HepG2 (cell line): Measurements from ENCODE around the gene ADSL. TPM values are rescaled to one million over a fixed set of nuclear protein-coding genes. Genes with fewer than 3 reads are reported as not detected.

ENCODE experiments used
- ATAC-seq: fragments of 200-7000 bp; cut with Tn5 transposase; 3 replicates; pipeline ENCODE4 v1.9.1; 2020; ENCODE audit warnings: mild to moderate bottlenecking, moderate library complexity
- BruUV-seq: library from RNA; stranded (reverse); fragments of 400-500 nt; replicated peaks from 2 replicates; lab custom pipeline; 2021; lab: Mats Ljungman, UMichigan
- CTCF ChIA-PET: fragments of 300-600 bp; formaldehyde crosslinking; extraction: SDS; loops from one replicate; lab custom pipeline; 2021; ENCODE audit warnings: low total read pairs, inconsistent platforms, low intra/inter-chr PET ratio; lab: Yijun Ruan, JAX
- POLR2A ChIA-PET: fragments of 350-600 bp; sonication (Branson Sonifier 250); formaldehyde crosslinking; loops from one replicate; lab custom pipeline; 2020; ENCODE audit warnings: antibody characterized with exemption, inconsistent platforms; lab: Yijun Ruan, JAX
- DNase-seq: peaks from one replicate; pipeline ENCODE4 v3.0.0-alpha.2; 2015; ENCODE audit warnings: low spot score
- FAIRE-seq: peaks from 3 replicates; lab custom pipeline; 2011; peaks lifted over from hg19 to GRCh38; lab: Jason Lieb, UNC
- H2AFZ ChIP-seq: one replicate; pipeline ENCODE4 v1.6.1; 2011; ENCODE audit warnings: low read length, inconsistent platforms
- H3K27ac ChIP-seq: fragments of 300-600 bp; 3 replicates; pipeline ENCODE4 v1.8.0; 2011; ENCODE audit warnings: mixed run types, mild to moderate bottlenecking, mixed read lengths, low read length, inconsistent platforms; ENCODE audit not compliant: insufficient read depth; ENCODE audit errors: extremely low read length
- H3K27me3 ChIP-seq, 2 experiments: fragments of 200-600 bp in 1 of 2; 2 replicates in 1 of 2; 3 replicates in 1 of 2; pipeline versions ENCODE4 v1.6.0 to v1.8.0; 2011; ENCODE audit warnings: low read length in 2 of 2, mild to moderate bottlenecking in 2 of 2, moderate library complexity in 2 of 2, inconsistent platforms in 1 of 2; ENCODE audit not compliant: insufficient read depth in 2 of 2, control insufficient read depth in 1 of 2
- H3K36me3 ChIP-seq, 2 experiments: fragments of 200-600 bp in 1 of 2; replicated peaks in 1 of 2; 2 replicates in 1 of 2; 3 replicates in 1 of 2; pipeline versions ENCODE4 v1.5.1 to v1.8.0; 2011; ENCODE audit warnings: low read length in 2 of 2, inconsistent platforms in 1 of 2; ENCODE audit not compliant: insufficient read depth in 2 of 2, control insufficient read depth in 1 of 2
- H3K4me1 ChIP-seq: 2 replicates; pipeline ENCODE4 v1.5.1; 2012; ENCODE audit warnings: low read length, inconsistent platforms; ENCODE audit not compliant: insufficient read depth
- H3K4me2 ChIP-seq: 2 replicates; pipeline ENCODE4 v1.6.0; 2011; ENCODE audit warnings: low read depth, low read length, inconsistent platforms
- H3K4me3 ChIP-seq, 3 experiments: fragments of 200-600 bp in 1 of 3; sonication (generic), shearing (Covaris generic) in 1 of 3; replicated peaks in 1 of 3; 2 replicates each; pipeline ENCODE4 v1.5.1; 2011 to 2016; ENCODE audit warnings: low read length in 3 of 3, inconsistent platforms in 2 of 3, low read depth in 2 of 3, mild to moderate bottlenecking in 2 of 3, control low read depth in 1 of 3, mixed read lengths in 1 of 3; ENCODE audit not compliant: insufficient read depth in 1 of 3
- H3K79me2 ChIP-seq: one replicate; pipeline ENCODE4 v1.6.1; 2011; ENCODE audit warnings: low read length, inconsistent platforms; ENCODE audit not compliant: insufficient read depth
- H3K9ac ChIP-seq: 2 replicates; pipeline ENCODE4 v1.6.0; 2011; ENCODE audit warnings: mild to moderate bottlenecking, low read depth, low read length, inconsistent platforms; ENCODE audit not compliant: insufficient read depth
- H3K9me3 ChIP-seq: 2 replicates; pipeline ENCODE4 v1.5.1; 2012; ENCODE audit warnings: mild to moderate bottlenecking, low read length
- H4K20me1 ChIP-seq: 2 replicates; pipeline ENCODE4 v1.6.0; 2011; ENCODE audit warnings: inconsistent platforms, mild to moderate bottlenecking, low read length, moderate library complexity; ENCODE audit not compliant: insufficient read depth
- GATAD1 ChIP-seq: IDR thresholded peaks from 2 replicates; pipeline ENCODE4 v1.6.1; 2016; ENCODE audit warnings: missing genetic modification reagents, missing compliant biosample characterization
- GTF2F1 ChIP-seq: fragments of 150-350 bp; IDR thresholded peaks from 2 replicates; pipeline ENCODE4 v1.6.1; 2014; ENCODE audit warnings: low read length
- MAFF ChIP-seq: IDR thresholded peaks from 2 replicates; pipeline ENCODE4 v1.6.1; 2011; ENCODE audit warnings: low read depth, low read length, improper control_type of control experiment
- MAFK ChIP-seq, 2 experiments: IDR thresholded peaks in 1 of 2; conservative IDR thresholded peaks in 1 of 2; 2 replicates each; pipeline ENCODE4 v1.6.1; 2011; ENCODE audit warnings: improper control_type of control experiment in 2 of 2, low read length in 2 of 2
- SIX4 ChIP-seq: sonication (generic); formaldehyde crosslinking; IDR thresholded peaks from 2 replicates; pipeline ENCODE4 v1.4.0; 2020; ENCODE audit warnings: missing genetic modification reagents
- TEAD3 ChIP-seq: optimal IDR thresholded peaks from 2 replicates; pipeline ENCODE3; 2016; ENCODE audit warnings: borderline replicate concordance
- ZNF460 ChIP-seq: sonication (generic); formaldehyde crosslinking; IDR thresholded peaks from 2 replicates; pipeline ENCODE4 v1.5.1; 2020; ENCODE audit warnings: missing genetic modification reagents, mild to moderate bottlenecking, borderline replicate concordance
- ZNF660 ChIP-seq: sonication (generic); formaldehyde crosslinking; IDR thresholded peaks from 2 replicates; pipeline ENCODE4 v1.5.1; 2020; ENCODE audit warnings: mild to moderate bottlenecking, low read depth, missing genetic modification reagents, borderline replicate concordance
- WGBS: methylation state at CpG from one replicate; pipeline ENCODE4 v1.1.6; 2017; ENCODE audit warnings: low lambda C conversion rate; 5-methylcytosine and 5-hydroxymethylcytosine counted together
- in situ Hi-C: cut with HindIII; loops from 2 replicates; pipeline ENCODE4 v1.10.0; 2017; ENCODE audit warnings: low pct_unique_long_range_greater_than_20kb; ENCODE audit not compliant: extremely low pct_ligation_motif_present
- intact Hi-C: fragments of 100-400 bp; cut with micrococcal nuclease; formaldehyde crosslinking; loops from one replicate; pipeline ENCODE4 v1.10.0; 2022; ENCODE audit not compliant: unreplicated experiment
- polyA plus RNA-seq, 8 experiments: library from polyadenylated mRNA; depleted of rRNA in 3 of 8; stranded (reverse) in 7 of 8; unstranded in 1 of 8; fragments of >200 nt; fragmentation: Illumina TruSeq in 4 of 8; extraction: Trizol in 4 of 8; gene quantifications; 2 replicates each; pipeline versions ENCODE4 v1.2.1 to v1.2.3, GENCODE V29; 2011 to 2016; ENCODE audit warnings: low read depth in 4 of 8, missing spikeins in 1 of 8, mixed read lengths in 1 of 8; ENCODE audit not compliant: insufficient read depth in 1 of 8
- total RNA-seq, 5 experiments: library from RNA; depleted of rRNA; stranded (reverse); fragments of >200 nt; fragmentation: Illumina TruSeq; extraction: Trizol; gene quantifications; 2 replicates each; pipeline ENCODE4 v1.2.3, GENCODE V29; 2016; ENCODE audit warnings: low read depth in 1 of 5

ADSL gene
- total and polyA plus RNA-seq, 2 of the 13 experiments (the other 11 are each of a cell fraction or from before 2014, with no cell fraction given): 123 to 174 TPM

DNA sequence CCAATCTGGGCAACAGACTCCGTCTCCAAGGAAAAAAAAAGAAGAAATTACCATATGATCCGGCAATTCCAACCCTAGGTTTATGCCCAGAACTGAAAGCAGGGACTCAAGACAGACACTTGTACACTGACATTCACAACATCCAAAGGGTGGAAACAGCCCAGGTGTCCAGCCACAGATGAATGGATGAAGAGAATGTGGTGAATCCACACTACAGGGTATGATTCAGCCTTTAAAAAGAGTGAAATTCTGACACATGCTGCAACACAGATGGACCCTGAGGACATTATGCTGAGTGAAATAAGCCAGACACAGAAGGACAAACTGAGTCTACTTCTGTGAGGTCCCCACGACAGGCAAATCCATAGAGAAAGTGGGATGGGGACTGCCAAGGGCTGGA is 68.0 kb downstream of the ADSL start:
- Histone ChIP-seq H3K4me1 (no peaks in the 10 kb centered on the region), H4K20me1 (no peaks in the 10 kb centered on the region), H3K27me3 (no peaks in the 10 kb centered on the region), H3K4me2 (no peak overlapping the region), H3K4me3 (no peak overlapping the region), H2AFZ (no peak overlapping the region), H3K9ac (no peak overlapping the region), H3K27ac (no peak overlapping the region), H3K79me2 (no peaks in the 10 kb centered on the region)
- POLR2A ChIA-PET: no interaction called here
- no TSS peak for BruUV-seq
- intact Hi-C loops (no loop called here), in situ Hi-C loops (no loop called here)
- WGBS: 97% methylated on average over 3 of the region's 3 CpGs
- DNase-seq: no peak
- ATAC-seq: no peak
- FAIRE-seq: no peak
- TF ChIP-seq GTF2F1 (no peak), TEAD3 (CRISPR knock-in tag) (no peak)
- TF ChIP-seq, all 625 proteins: peak for 0
- no peaks in the 10 kb centered on the region for H3K9me3 ChIP-seq
- peaks cover 13 to 40% of the 10 kb centered on the region in 2 experiments; a peak in 4 of 5 replicates for H3K36me3 ChIP-seq
- CTCF ChIA-PET: no interaction called here

DNA sequence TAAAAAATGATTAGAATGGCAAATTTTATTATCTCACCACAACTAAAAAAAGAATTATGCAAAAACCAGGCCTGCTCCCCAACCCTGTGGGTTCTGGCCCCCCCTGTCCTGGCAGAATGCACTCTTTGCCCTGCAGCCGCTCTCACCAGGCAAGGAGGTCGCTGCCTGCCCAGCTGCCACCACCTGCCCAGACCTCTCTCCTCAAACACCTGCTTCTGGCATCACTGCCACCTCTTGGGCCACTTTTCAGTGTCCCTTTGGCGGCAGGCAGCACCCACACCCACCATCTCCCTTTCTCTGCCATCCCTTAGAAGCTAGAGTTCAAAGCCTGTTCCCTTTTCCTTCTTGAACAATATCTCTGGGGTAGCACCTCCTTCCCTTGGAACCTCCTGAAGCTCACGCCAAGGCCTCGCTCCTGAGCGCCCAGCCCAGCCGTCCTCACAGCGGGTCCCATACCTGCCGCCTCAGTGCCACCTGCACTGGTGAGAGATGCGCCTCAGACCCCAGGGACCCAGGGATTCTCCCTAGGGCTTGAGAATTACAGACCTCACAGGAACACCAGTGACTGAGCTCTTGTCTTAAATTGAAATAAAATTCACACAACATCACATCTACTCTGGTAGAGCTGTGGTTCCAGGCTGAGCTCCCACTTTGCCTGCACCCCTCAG is 68.7 kb downstream of the ADSL start:
- no peak for ATAC-seq
- no peak overlapping the region for H3K9ac ChIP-seq
- no peaks in the 10 kb centered on the region for H3K79me2 ChIP-seq
- H3K27ac ChIP-seq: no peak overlapping the region
- H3K36me3 ChIP-seq: peaks cover 19 to 43% of the 10 kb centered on the region in 2 experiments; a peak in 4 of 5 replicates
- H3K4me2 ChIP-seq: no peak overlapping the region
- H3K9me3 ChIP-seq: no peaks in the 10 kb centered on the region
- no peak overlapping the region for H3K4me3 ChIP-seq
- no peaks in the 10 kb centered on the region for H3K27me3 ChIP-seq
- ChIA-PET CTCF (no interaction called here), POLR2A (no interaction called here)
- intact Hi-C loops (no loop called here), in situ Hi-C loops (no loop called here)
- no peaks in the 10 kb centered on the region for H3K4me1 ChIP-seq
- no peak for FAIRE-seq
- WGBS: 97% methylated on average over 10 of the region's 10 CpGs
- TF ChIP-seq GATAD1 (no peak), ZNF660 (no peak), MAFF (0 out of 2 replicates have a peak, but pooled peaks have one; percentile 36), MAFK (conservative IDR thresholded peaks at IDR 0.05 in 1 of 2, IDR thresholded peaks at IDR 0.05 in 1 of 2; ENCODE audit: low read length in 2 of 2) (0 out of 4 replicates have a peak, but pooled peaks of 1 of the 2 experiments have one; percentile 20), ZNF460 (CRISPR knock-in tag) (no peak), SIX4 (CRISPR knock-in tag) (no peak)
- H2AFZ ChIP-seq: no peak overlapping the region
- no TSS peak for BruUV-seq
- no peaks in the 10 kb centered on the region for H4K20me1 ChIP-seq
- no peak for DNase-seq
